DMS153 (cell line): Measurements from ENCODE around the gene TMEM59.
"Not testable (repeated sequence)": the region's sequence is repeated elsewhere in the genome, so short reads cannot be mapped to it uniquely, and the experiment has no call there.

Source experiments
- DNase-seq: peaks from one replicate; lab custom pipeline; 2025; lab: John Stamatoyannopoulos, UW

The TMEM59 gene

GRCh38 chr1:54052431-54052933 lies 522 bp downstream of the TMEM59 start:
- peak; percentile 36 for DNase-seq

GRCh38 chr1:54051933-54052430 lies 1.0 kb downstream of the TMEM59 start:
- DNase-seq, result no peak

GRCh38 chr1:54050435-54050834 lies 2.6 kb downstream of the TMEM59 start:
- not testable (repeated sequence) for DNase-seq

- DNase-seq, result no peak
Observed at GRCh38 chr1:54047384-54048305, 5.4 kb downstream of the TMEM59 start.

- DNase-seq, result no peak
Observed at GRCh38 chr1:54046671-54047383, 6.2 kb downstream of the TMEM59 start.

GRCh38 chr1:54045496-54045895 lies 7.5 kb downstream of the TMEM59 start:
- DNase-seq, result no peak

GRCh38 chr1:54041806-54042205 lies 11.2 kb downstream of the TMEM59 start:
- no peak for DNase-seq

GRCh38 chr1:54037476-54037875 lies 15.5 kb downstream of the TMEM59 start:
- DNase-seq, result no peak

GRCh38 chr1:54028306-54029251 lies 24.4 kb downstream of the TMEM59 start:
- DNase-seq, result no peak

GRCh38 chr1:54027848-54028247 lies 25.2 kb downstream of the TMEM59 start:
- DNase-seq, result no peak

- not testable (repeated sequence) for DNase-seq
Observed at GRCh38 chr1:54024811-54025210, 28.2 kb downstream of the TMEM59 start.

- DNase-seq, result no peak
Observed at GRCh38 chr1:54024358-54024757, 28.6 kb downstream of the TMEM59 start.

GRCh38 chr1:54019562-54020176 lies 33.3 kb downstream of the TMEM59 start:
- not testable (repeated sequence) for DNase-seq

GRCh38 chr1:54018635-54019034 lies 34.4 kb downstream of the TMEM59 start:
- no peak for DNase-seq

GRCh38 chr1:54017979-54018378 lies 35.0 kb downstream of the TMEM59 start, which contains the start of gene LDLRAD1:
Gene LDLRAD1 (minus strand): TSS chr1:54018186. CDS start chr1:54018112, 74 bp downstream.
- DNase-seq, result peak; percentile 13

- peak; percentile 87 for DNase-seq
Observed at GRCh38 chr1:54016343-54017282, 36.4 kb downstream of the TMEM59 start.

- no peak for DNase-seq
Observed at GRCh38 chr1:54014009-54014629, 38.9 kb downstream of the TMEM59 start.

GRCh38 chr1:54013393-54014008 lies 39.5 kb downstream of the TMEM59 start:
- no peak for DNase-seq

- DNase-seq, result no peak
Observed at GRCh38 chr1:54012863-54013262, 40.1 kb downstream of the TMEM59 start.
